Astrocyte of the cerebellum (primary cell): ENCODE results near the gene STXBP6.

ENCODE experiments used
- DNase-seq: peaks from one replicate; pipeline ENCODE4 v3.0.0-alpha.2; 2011; ENCODE audit warnings: low read depth
- H3K4me3 ChIP-seq: 2 replicates; pipeline ENCODE4 v1.5.1; 2011; ENCODE audit warnings: mild to moderate bottlenecking, low read depth, low read length, moderate library complexity
- in situ Hi-C: cut with HindIII; loops from 2 replicates; pipeline ENCODE4 v1.10.0; 2017; ENCODE audit warnings: low sequenced_read_pairs
- TF ChIP-seq, protein P1 (sequence below): IDR thresholded peaks from 2 replicates; pipeline ENCODE4 v1.5.1; 2012; ENCODE audit warnings: low read length, low read depth, moderate library complexity, mild to moderate bottlenecking; ENCODE audit errors: missing control alignments

Gene STXBP6

GRCh38 chr14:24794644-24795305, 255.2 kb downstream of the STXBP6 start:
- in situ Hi-C loops: no loop called here
- no peak for DNase-seq
- TF ChIP-seq, protein P1, sequence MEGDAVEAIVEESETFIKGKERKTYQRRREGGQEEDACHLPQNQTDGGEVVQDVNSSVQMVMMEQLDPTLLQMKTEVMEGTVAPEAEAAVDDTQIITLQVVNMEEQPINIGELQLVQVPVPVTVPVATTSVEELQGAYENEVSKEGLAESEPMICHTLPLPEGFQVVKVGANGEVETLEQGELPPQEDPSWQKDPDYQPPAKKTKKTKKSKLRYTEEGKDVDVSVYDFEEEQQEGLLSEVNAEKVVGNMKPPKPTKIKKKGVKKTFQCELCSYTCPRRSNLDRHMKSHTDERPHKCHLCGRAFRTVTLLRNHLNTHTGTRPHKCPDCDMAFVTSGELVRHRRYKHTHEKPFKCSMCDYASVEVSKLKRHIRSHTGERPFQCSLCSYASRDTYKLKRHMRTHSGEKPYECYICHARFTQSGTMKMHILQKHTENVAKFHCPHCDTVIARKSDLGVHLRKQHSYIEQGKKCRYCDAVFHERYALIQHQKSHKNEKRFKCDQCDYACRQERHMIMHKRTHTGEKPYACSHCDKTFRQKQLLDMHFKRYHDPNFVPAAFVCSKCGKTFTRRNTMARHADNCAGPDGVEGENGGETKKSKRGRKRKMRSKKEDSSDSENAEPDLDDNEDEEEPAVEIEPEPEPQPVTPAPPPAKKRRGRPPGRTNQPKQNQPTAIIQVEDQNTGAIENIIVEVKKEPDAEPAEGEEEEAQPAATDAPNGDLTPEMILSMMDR: no peak
- no peak overlapping the region for H3K4me3 ChIP-seq

- TF ChIP-seq, protein P1: no peak
- no peak overlapping the region for H3K4me3 ChIP-seq
- no peak for DNase-seq
- in situ Hi-C loops: no loop called here
These were observed 259.8 kb downstream of the STXBP6 start for GRCh38 chr14:24790196-24790595.

DNA sequence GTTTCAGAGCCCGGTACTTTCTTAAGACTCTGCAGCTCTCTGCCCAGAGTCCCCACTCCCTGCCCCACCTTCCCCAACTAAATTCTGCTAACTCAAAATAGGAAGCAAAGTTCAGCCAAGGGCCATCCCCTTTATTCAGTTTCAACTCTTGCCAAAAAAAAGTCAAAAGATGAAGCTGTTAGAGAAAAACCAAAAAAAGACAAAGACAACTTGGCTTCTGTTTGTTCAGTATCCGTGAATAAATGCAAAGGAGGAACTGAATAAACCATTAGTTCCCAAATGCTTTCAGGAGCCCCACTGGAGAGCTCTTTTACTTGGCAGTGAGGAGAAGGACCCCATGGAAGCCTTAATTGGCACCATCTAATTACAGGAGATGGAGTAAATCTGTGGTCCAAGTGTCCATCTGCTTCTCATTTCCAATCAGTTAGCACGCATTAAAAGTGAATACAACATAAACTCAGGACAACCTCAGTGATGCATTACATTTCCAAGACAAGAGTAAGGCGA, 260.5 kb downstream of the STXBP6 start:
- DNase-seq: no peak
- H3K4me3 ChIP-seq: no peak overlapping the region
- in situ Hi-C loops: no loop called here
- TF ChIP-seq, protein P1: no peak

DNA sequence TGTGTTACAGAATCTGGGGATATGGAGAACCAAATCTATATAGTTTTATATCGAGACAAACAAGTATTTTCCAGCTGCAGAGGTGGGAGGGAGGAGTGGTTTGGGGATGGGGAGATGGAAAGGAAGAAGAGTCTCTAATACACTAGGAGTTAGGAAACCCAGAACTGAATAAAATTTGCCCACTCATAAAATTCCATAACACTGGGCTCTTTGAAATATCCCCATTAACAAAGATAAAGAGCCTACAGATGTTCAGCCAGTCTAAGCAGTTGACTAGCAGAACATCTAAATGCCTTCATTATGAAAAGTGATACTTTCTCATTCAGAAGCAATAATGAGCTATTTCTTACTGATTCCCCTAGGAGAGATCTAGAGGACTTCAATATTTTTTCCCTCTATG, 264.2 kb downstream of the STXBP6 start:
- H3K4me3 ChIP-seq: no peak overlapping the region
- DNase-seq: no peak
- in situ Hi-C loops: no loop called here
- TF ChIP-seq, protein P1: no peak

GRCh38 chr14:24784981-24785380, 265.0 kb downstream of the STXBP6 start:
- TF ChIP-seq, protein P1: no peak
- DNase-seq: no peak
- in situ Hi-C loops: no loop called here
- no peak overlapping the region for H3K4me3 ChIP-seq

GRCh38 chr14:24783791-24784190, 266.2 kb downstream of the STXBP6 start:
- in situ Hi-C loops: no loop called here
- no peak overlapping the region for H3K4me3 ChIP-seq
- DNase-seq: no peak
- TF ChIP-seq, protein P1: no peak
